Esophagus muscularis mucosa (tissue), 4 donors: Measurements from ENCODE around the gene SLC16A5. TPM values are rescaled to one million over a fixed set of nuclear protein-coding genes. Genes with fewer than 3 reads are reported as not detected.
"Not testable (repeated sequence)": the region's sequence is repeated elsewhere in the genome, so short reads cannot be mapped to it uniquely, and the experiment has no call there.

Source experiments
- DNase-seq: peaks from one replicate; pipeline ENCODE4 v3.0.0-alpha.2; 2017; ENCODE audit errors: extremely low spot score
- H3K27ac ChIP-seq, 4 donors: fragments of 200-600 bp; sonication (generic); replicated peaks in 1 of 4; 1 replicate in 3 of 4; 2 replicates in 1 of 4; pipeline ENCODE4 v1.5.1; 2016 to 2019; ENCODE audit warnings: mild to moderate bottlenecking in 1 of 4
- H3K27me3 ChIP-seq, 4 donors: fragments of 200-600 bp; sonication (generic); one replicate each; pipeline versions ENCODE4 v1.5.1 to v1.6.0; 2016 to 2019
- H3K36me3 ChIP-seq, 4 donors: fragments of 200-600 bp; sonication (generic); one replicate each; pipeline ENCODE4 v1.5.1; 2016 to 2019
- H3K4me1 ChIP-seq, 4 donors: fragments of 200-600 bp; sonication (generic); one replicate each; pipeline ENCODE4 v1.5.1; 2016 to 2019
- H3K4me3 ChIP-seq, 4 donors: fragments of 200-600 bp; sonication (generic); 1 replicate in 2 of 4; 2 replicates in 2 of 4; pipeline ENCODE4 v1.5.1; 2016 to 2019; ENCODE audit warnings: mild to moderate bottlenecking in 4 of 4, moderate library complexity in 1 of 4
- H3K9me3 ChIP-seq, 4 donors: fragments of 200-600 bp; sonication (generic); 1 replicate in 3 of 4; 2 replicates in 1 of 4; pipeline ENCODE4 v1.5.1; 2016 to 2019
- EP300 ChIP-seq: sonication (generic); formaldehyde crosslinking; IDR thresholded peaks from one replicate; pipeline ENCODE4 v1.6.1; 2017; ENCODE audit warnings: antibody characterized with exemption
- POLR2A ChIP-seq: fragments of 450-650 bp; IDR thresholded peaks from one replicate; pipeline ENCODE4 v1.6.1; 2017; ENCODE audit warnings: antibody characterized with exemption, moderate library complexity, mild to moderate bottlenecking, low read depth
- POLR2AphosphoS5 ChIP-seq, 2 donors: sonication (generic); formaldehyde crosslinking; IDR thresholded peaks; one replicate each; pipeline ENCODE4 v1.6.1; 2017; ENCODE audit warnings: antibody characterized with exemption in 2 of 2
- WGBS: methylation state at CpG from one replicate; pipeline ENCODE4 v1.1.5; 2018; 5-methylcytosine and 5-hydroxymethylcytosine counted together
- intact Hi-C: fragments of 100-400 bp; cut with DNase I; formaldehyde crosslinking; loops from one replicate; pipeline ENCODE4 v1.15.1; 2023
- total RNA-seq, 4 donors: library from RNA; depleted of rRNA; stranded (reverse); fragments of >200 nt; gene quantifications; one replicate each; pipeline versions ENCODE4 v1.1.0 to v1.2.1, GENCODE V29; 2016
- TF ChIP-seq, protein P1 (sequence below), 3 experiments: fragments of 200-600 bp in 2 of 3; fragments of 450-650 bp in 1 of 3; sonication (generic) in 2 of 3; IDR thresholded peaks; one replicate each; pipeline ENCODE4 v1.5.1; 2017 to 2019; ENCODE audit warnings: antibody characterized with exemption in 3 of 3, mild to moderate bottlenecking in 2 of 3, moderate library complexity in 1 of 3

Gene SLC16A5
- total RNA-seq, 4 donors from 2014 or later: 3.8 to 9.7 (median 7.6) TPM

- Histone ChIP-seq H3K4me3 (no peak overlapping the region), H3K36me3 (peaks cover 0 to 27% (median 15%) of the 10 kb centered on the region in 4 donors), H3K9me3 (no peaks in the 10 kb centered on the region), H3K4me1 (peaks cover 0 to 17% (median 10%) of the 10 kb centered on the region in 4 donors), H3K27ac (peak overlapping the region in 1 of 4 donors; percentile 25), H3K27me3 (no peaks in the 10 kb centered on the region)
- whole genome bisulfite sequencing: 93% methylated on average over 4 of the region's 4 CpGs
- intact Hi-C loops: no loop called here
- TF ChIP-seq EP300: no peak
- TF ChIP-seq, protein P1, sequence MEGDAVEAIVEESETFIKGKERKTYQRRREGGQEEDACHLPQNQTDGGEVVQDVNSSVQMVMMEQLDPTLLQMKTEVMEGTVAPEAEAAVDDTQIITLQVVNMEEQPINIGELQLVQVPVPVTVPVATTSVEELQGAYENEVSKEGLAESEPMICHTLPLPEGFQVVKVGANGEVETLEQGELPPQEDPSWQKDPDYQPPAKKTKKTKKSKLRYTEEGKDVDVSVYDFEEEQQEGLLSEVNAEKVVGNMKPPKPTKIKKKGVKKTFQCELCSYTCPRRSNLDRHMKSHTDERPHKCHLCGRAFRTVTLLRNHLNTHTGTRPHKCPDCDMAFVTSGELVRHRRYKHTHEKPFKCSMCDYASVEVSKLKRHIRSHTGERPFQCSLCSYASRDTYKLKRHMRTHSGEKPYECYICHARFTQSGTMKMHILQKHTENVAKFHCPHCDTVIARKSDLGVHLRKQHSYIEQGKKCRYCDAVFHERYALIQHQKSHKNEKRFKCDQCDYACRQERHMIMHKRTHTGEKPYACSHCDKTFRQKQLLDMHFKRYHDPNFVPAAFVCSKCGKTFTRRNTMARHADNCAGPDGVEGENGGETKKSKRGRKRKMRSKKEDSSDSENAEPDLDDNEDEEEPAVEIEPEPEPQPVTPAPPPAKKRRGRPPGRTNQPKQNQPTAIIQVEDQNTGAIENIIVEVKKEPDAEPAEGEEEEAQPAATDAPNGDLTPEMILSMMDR (IDR thresholded peaks at IDR 0.05): no peak
- no peak for TF ChIP-seq POLR2A
- TF ChIP-seq POLR2AphosphoS5 (IDR thresholded peaks at IDR 0.05): no peak
- no peak for DNase-seq
Measured at GRCh38 chr17:75124819-75125162, 37.0 kb downstream of the SLC16A5 start.

- intact Hi-C loops: no loop called here
- Histone ChIP-seq H3K4me3 (no peak overlapping the region), H3K36me3 (peaks cover 0 to 26% (median 18%) of the 10 kb centered on the region in 4 donors), H3K27me3 (no peaks in the 10 kb centered on the region), H3K9me3 (no peaks in the 10 kb centered on the region), H3K4me1 (peaks cover 9 to 29% (median 16%) of the 10 kb centered on the region in 4 donors), H3K27ac (no peak overlapping the region)
- 58% methylated on average over 3 of the region's 3 CpGs for WGBS
- TF ChIP-seq POLR2AphosphoS5 (IDR thresholded peaks at IDR 0.05): no peak
- TF ChIP-seq, protein P1 (IDR thresholded peaks at IDR 0.05): no peak
- TF ChIP-seq EP300: no peak
- no peak for TF ChIP-seq POLR2A
- DNase-seq: no peak
Measured at GRCh38 chr17:75125984-75126383, 38.2 kb downstream of the SLC16A5 start.

DNA sequence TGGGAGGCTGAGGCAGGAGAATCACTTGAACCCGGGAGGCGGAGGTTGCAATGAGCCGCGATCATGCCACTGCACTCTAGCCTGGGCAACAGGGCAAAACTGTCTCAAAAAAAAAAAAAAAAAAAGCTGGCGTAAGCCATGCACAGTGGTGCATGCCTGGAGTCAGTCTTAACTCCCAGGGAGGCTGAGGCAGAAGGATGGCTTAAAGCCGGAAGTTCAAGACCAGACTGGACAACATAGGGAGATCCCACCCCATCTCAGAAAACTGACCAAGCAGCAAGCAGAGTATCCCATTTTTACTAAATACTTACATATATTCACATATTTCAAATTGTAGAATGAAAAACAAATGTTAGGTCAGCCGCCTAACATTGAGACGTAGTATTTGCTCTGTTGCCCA lies 39.2 kb downstream of the SLC16A5 start:
- TF ChIP-seq POLR2AphosphoS5 (IDR thresholded peaks at IDR 0.05): no peak
- TF ChIP-seq POLR2A: no peak
- no peak for TF ChIP-seq EP300
- TF ChIP-seq, protein P1 (IDR thresholded peaks at IDR 0.05): no peak
- 85% methylated on average over 8 of the region's 8 CpGs for WGBS
- Histone ChIP-seq H3K36me3 (peaks cover 0 to 20% (median 18%) of the 10 kb centered on the region in 4 donors), H3K27me3 (no peaks in the 10 kb centered on the region), H3K4me1 (peaks cover 13 to 36% (median 22%) of the 10 kb centered on the region in 4 donors), H3K4me3 (no peak overlapping the region), H3K27ac (no peak overlapping the region), H3K9me3 (no peaks in the 10 kb centered on the region)
- DNase-seq: no peak
- intact Hi-C loops: no loop called here

DNA sequence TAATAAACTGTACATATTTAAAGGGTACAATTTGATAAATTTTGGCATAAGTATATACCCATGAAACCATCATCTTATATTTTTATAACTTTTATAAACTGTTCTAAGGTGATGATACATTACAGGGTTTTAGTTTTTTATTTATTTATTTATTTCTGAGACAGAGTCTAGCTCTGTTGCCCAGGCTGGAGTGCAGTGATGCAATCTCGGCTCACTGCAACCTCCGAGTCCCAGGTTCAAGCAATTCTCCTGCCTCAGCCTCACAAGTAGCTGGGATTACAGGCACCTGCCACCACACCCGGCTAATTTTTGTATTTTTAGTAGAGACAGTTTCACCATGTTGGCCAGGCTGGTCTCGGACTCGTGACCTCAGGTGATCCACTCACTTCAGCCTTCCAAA lies 40.2 kb downstream of the SLC16A5 start:
- H3K9me3 ChIP-seq, intact Hi-C loops, H3K4me3 ChIP-seq, H3K27me3 ChIP-seq, H3K27ac ChIP-seq, DNase-seq: not testable (repeated sequence)
- peaks cover 0 to 20% (median 18%) of the 10 kb centered on the region in 4 donors for H3K36me3 ChIP-seq
- peaks cover 18 to 42% (median 27%) of the 10 kb centered on the region in 4 donors for H3K4me1 ChIP-seq
- 92% methylated on average over 5 of the region's 5 CpGs for WGBS

- H3K27ac ChIP-seq: no peak overlapping the region
- 90% methylated on average over 23 of the region's 33 CpGs for WGBS
- no peak for DNase-seq
- TF ChIP-seq POLR2AphosphoS5 (IDR thresholded peaks at IDR 0.05) (no peak), POLR2A (no peak), EP300 (no peak)
- TF ChIP-seq, protein P1 (IDR thresholded peaks at IDR 0.05): no peak
- H3K4me3 ChIP-seq: no peak overlapping the region
- H3K36me3 ChIP-seq: peaks cover 0 to 20% (median 18%) of the 10 kb centered on the region in 4 donors
- peaks cover 18 to 42% (median 26%) of the 10 kb centered on the region in 4 donors for H3K4me1 ChIP-seq
- no peaks in the 10 kb centered on the region for H3K27me3 ChIP-seq
- no peaks in the 10 kb centered on the region for H3K9me3 ChIP-seq
- intact Hi-C loops: no loop called here
Measured at GRCh38 chr17:75128694-75129505, 41.1 kb downstream of the SLC16A5 start.
